ENCODE results near the gene MMP24.

The MMP24 gene

GRCh38 chr20:35207950-35208611 lies 18.4 kb upstream of the MMP24 start:
- Histone ChIP-seq H3K4ac (ENCODE audit: low read depth, low read length) (no peak overlapping the region), H2BK5ac (ENCODE audit: low read depth, low read length, poor library complexity) (no peak overlapping the region), H2BK12ac (ENCODE audit: low read length) (peak overlapping the region; percentile 41), H4K8ac (ENCODE audit: low read depth, low read length) (no peak overlapping the region), H3K79me2 (ENCODE audit: control insufficient read depth, insufficient read depth, low read length, poor library complexity) (no peaks in the 10 kb centered on the region), H3K79me1 (ENCODE audit: low read length) (peaks cover 3% of the 10 kb centered on the region), H2AK5ac (ENCODE audit: low read length) (peak overlapping the region; percentile 64), H3K4me2 (ENCODE audit: low read length) (no peak overlapping the region), H3K9ac (ENCODE audit: low read length) (no peak overlapping the region), H3K27me3 (ENCODE audit: insufficient read depth, low read length) (no peaks in the 10 kb centered on the region), H4K91ac (ENCODE audit: low read depth, low read length) (no peak overlapping the region), H3K14ac (ENCODE audit: low read length) (no peak overlapping the region), H3K9me3 (ENCODE audit: insufficient read depth, low read depth, low read length) (no peaks in the 10 kb centered on the region), H4K12ac (ENCODE audit: low read depth, low read length) (no peak overlapping the region), H2AFZ (ENCODE audit: insufficient read depth, low read length, poor library complexity) (no peak overlapping the region), H3K4me1 (ENCODE audit: control insufficient read depth in 1 of 2, insufficient read depth in 2 of 2, low read length in 2 of 2) (no peaks in the 10 kb centered on the region), H3K23ac (ENCODE audit: low read length) (no peak overlapping the region), H3K4me3 (ENCODE audit: low read depth, low read length) (no peak overlapping the region), H3K27ac (ENCODE audit: low read depth, low read length) (no peak overlapping the region), H2BK120ac (ENCODE audit: insufficient read depth, low read length, poor library complexity) (peak overlapping the region; percentile 36), H3K18ac (ENCODE audit: low read length) (no peak overlapping the region), H3K36me3 (ENCODE audit: control insufficient read depth in 1 of 2, insufficient read depth in 2 of 2, low read length in 2 of 2) (no peaks in the 10 kb centered on the region)
- no CpG with 5 or more reads among the region's 8 CpGs for WGBS (ENCODE audit: extremely low coverage, insufficient coverage, insufficient read length)
- DNase-seq: peak; percentile 70 to 93

- Histone ChIP-seq H2BK12ac (ENCODE audit: low read length) (no peak overlapping the region), H3K4ac (ENCODE audit: low read depth, low read length) (no peak overlapping the region), H3K27ac (ENCODE audit: low read depth, low read length) (no peak overlapping the region), H3K79me1 (ENCODE audit: low read length) (no peaks in the 10 kb centered on the region), H2BK120ac (ENCODE audit: insufficient read depth, low read length, poor library complexity) (no peak overlapping the region), H2BK5ac (ENCODE audit: low read depth, low read length, poor library complexity) (no peak overlapping the region), H4K12ac (ENCODE audit: low read depth, low read length) (no peak overlapping the region), H4K8ac (ENCODE audit: low read depth, low read length) (no peak overlapping the region), H3K23ac (ENCODE audit: low read length) (no peak overlapping the region), H3K4me1 (ENCODE audit: control insufficient read depth in 1 of 2, insufficient read depth in 2 of 2, low read length in 2 of 2) (peaks cover 0 to 3% of the 10 kb centered on the region in 2 experiments), H2AFZ (ENCODE audit: insufficient read depth, low read length, poor library complexity) (no peak overlapping the region), H2AK5ac (ENCODE audit: low read length) (no peak overlapping the region), H3K4me3 (ENCODE audit: low read depth, low read length) (no peak overlapping the region), H3K9ac (ENCODE audit: low read length) (no peak overlapping the region), H3K18ac (ENCODE audit: low read length) (no peak overlapping the region), H3K36me3 (ENCODE audit: control insufficient read depth in 1 of 2, insufficient read depth in 2 of 2, low read length in 2 of 2) (no peaks in the 10 kb centered on the region), H3K9me3 (ENCODE audit: insufficient read depth, low read depth, low read length) (peaks cover 3% of the 10 kb centered on the region), H3K4me2 (ENCODE audit: low read length) (no peak overlapping the region), H3K27me3 (ENCODE audit: insufficient read depth, low read length) (no peaks in the 10 kb centered on the region), H3K79me2 (ENCODE audit: control insufficient read depth, insufficient read depth, low read length, poor library complexity) (no peaks in the 10 kb centered on the region), H3K14ac (ENCODE audit: low read length) (no peak overlapping the region), H4K91ac (ENCODE audit: low read depth, low read length) (no peak overlapping the region)
- WGBS (ENCODE audit: extremely low coverage, insufficient coverage, insufficient read length): no CpG with 5 or more reads among the region's 12 CpGs
- DNase-seq: no peak
These were observed 11.2 kb upstream of the MMP24 start for GRCh38 chr20:35215066-35215956.

- Histone ChIP-seq H2BK12ac (ENCODE audit: low read length) (no peak overlapping the region), H2AFZ (ENCODE audit: insufficient read depth, low read length, poor library complexity) (no peak overlapping the region), H2BK5ac (ENCODE audit: low read depth, low read length, poor library complexity) (no peak overlapping the region), H3K4me1 (ENCODE audit: control insufficient read depth in 1 of 2, insufficient read depth in 2 of 2, low read length in 2 of 2) (peaks cover 0 to 3% of the 10 kb centered on the region in 2 experiments), H2AK5ac (ENCODE audit: low read length) (no peak overlapping the region), H3K36me3 (ENCODE audit: control insufficient read depth in 1 of 2, insufficient read depth in 2 of 2, low read length in 2 of 2) (no peaks in the 10 kb centered on the region), H3K79me2 (ENCODE audit: control insufficient read depth, insufficient read depth, low read length, poor library complexity) (no peaks in the 10 kb centered on the region), H3K27ac (ENCODE audit: low read depth, low read length) (no peak overlapping the region), H3K9ac (ENCODE audit: low read length) (no peak overlapping the region), H3K79me1 (ENCODE audit: low read length) (no peaks in the 10 kb centered on the region), H3K9me3 (ENCODE audit: insufficient read depth, low read depth, low read length) (peaks cover 3% of the 10 kb centered on the region), H3K4me3 (ENCODE audit: low read depth, low read length) (no peak overlapping the region), H4K12ac (ENCODE audit: low read depth, low read length) (no peak overlapping the region), H2BK120ac (ENCODE audit: insufficient read depth, low read length, poor library complexity) (no peak overlapping the region), H4K8ac (ENCODE audit: low read depth, low read length) (no peak overlapping the region), H3K4me2 (ENCODE audit: low read length) (no peak overlapping the region), H3K14ac (ENCODE audit: low read length) (no peak overlapping the region), H3K27me3 (ENCODE audit: insufficient read depth, low read length) (no peaks in the 10 kb centered on the region), H4K91ac (ENCODE audit: low read depth, low read length) (no peak overlapping the region), H3K4ac (ENCODE audit: low read depth, low read length) (no peak overlapping the region), H3K18ac (ENCODE audit: low read length) (no peak overlapping the region), H3K23ac (ENCODE audit: low read length) (no peak overlapping the region)
- no CpG with 5 or more reads among the region's 5 CpGs for WGBS (ENCODE audit: extremely low coverage, insufficient coverage, insufficient read length)
- DNase-seq: no peak
These were observed 9.9 kb upstream of the MMP24 start for GRCh38 chr20:35216541-35216940.

- Histone ChIP-seq H3K27me3 (ENCODE audit: insufficient read depth, low read length) (peaks cover 14% of the 10 kb centered on the region), H3K79me1 (ENCODE audit: low read length) (no peaks in the 10 kb centered on the region), H4K8ac (ENCODE audit: low read depth, low read length) (no peak overlapping the region), H3K14ac (ENCODE audit: low read length) (no peak overlapping the region), H3K23ac (ENCODE audit: low read length) (no peak overlapping the region), H3K9me3 (ENCODE audit: insufficient read depth, low read depth, low read length) (no peaks in the 10 kb centered on the region), H3K27ac (ENCODE audit: low read depth, low read length) (no peak overlapping the region), H3K4me1 (ENCODE audit: control insufficient read depth in 1 of 2, insufficient read depth in 2 of 2, low read length in 2 of 2) (peaks cover 5 to 9% of the 10 kb centered on the region in 2 experiments), H3K36me3 (ENCODE audit: control insufficient read depth in 1 of 2, insufficient read depth in 2 of 2, low read length in 2 of 2) (no peaks in the 10 kb centered on the region), H3K79me2 (ENCODE audit: control insufficient read depth, insufficient read depth, low read length, poor library complexity) (no peaks in the 10 kb centered on the region), H3K9ac (ENCODE audit: low read length) (no peak overlapping the region), H2BK120ac (ENCODE audit: insufficient read depth, low read length, poor library complexity) (no peak overlapping the region), H2AFZ (ENCODE audit: insufficient read depth, low read length, poor library complexity) (no peak overlapping the region), H4K12ac (ENCODE audit: low read depth, low read length) (no peak overlapping the region), H2BK5ac (ENCODE audit: low read depth, low read length, poor library complexity) (no peak overlapping the region), H3K4me3 (ENCODE audit: low read depth, low read length) (no peak overlapping the region), H4K91ac (ENCODE audit: low read depth, low read length) (no peak overlapping the region), H3K18ac (ENCODE audit: low read length) (no peak overlapping the region), H2AK5ac (ENCODE audit: low read length) (no peak overlapping the region), H3K4me2 (ENCODE audit: low read length) (no peak overlapping the region), H3K4ac (ENCODE audit: low read depth, low read length) (no peak overlapping the region), H2BK12ac (ENCODE audit: low read length) (no peak overlapping the region)
- no CpG with 5 or more reads among the region's 5 CpGs for WGBS (ENCODE audit: extremely low coverage, insufficient coverage, insufficient read length)
- DNase-seq: no peak
These were observed 2.5 kb upstream of the MMP24 start for GRCh38 chr20:35223941-35224340.
